Left lung (tissue), 8 donors: Measurements from ENCODE around the gene ANKZF1. TPM values are rescaled to one million over a fixed set of nuclear protein-coding genes. Genes with fewer than 3 reads are reported as not detected.

Experiments used
- polyA plus RNA-seq, 6 donors: library from polyadenylated mRNA; unstranded; fragments of 120-200 nt; gene quantifications; one replicate each; pipeline ENCODE4 v1.2.1, GENCODE V29; 2013; ENCODE audit not compliant: insufficient read length in 6 of 6
- total RNA-seq, 2 donors: library from RNA; stranded (reverse); fragmentation: NEBNext Ultra II Directional; extraction: Animal tissue kit (Norgen Biotek cat#: 25700); gene quantifications; one replicate each; pipeline ENCODE4 v1.2.1, GENCODE V29; 2021
- donor health status: DM: no; HTN: yes; CAD: no.
- donor health status: DM: no; HTN: no; CAD: no.

ANKZF1 gene
- total and polyA plus RNA-seq, 8 donors, result 34.5 to 85.5 (median 76.4) TPM

Other genes with a start within 250 kb of the ANKZF1 start
- not detected for gene FEV, start 244.6 kb upstream of the ANKZF1 start, total RNA-seq
- gene FEV, start 244.6 kb upstream of the ANKZF1 start, polyA plus RNA-seq, result not detected
- not detected for gene CRYBA2, start 236.4 kb upstream of the ANKZF1 start, total RNA-seq
- gene CRYBA2, start 236.4 kb upstream of the ANKZF1 start, polyA plus RNA-seq, result under 1 TPM in 1 of 6 donors, not detected in 5; 0.22 TPM
- 1 to 10 TPM in 1 of 2 donors, not detected in 1; 4.3 TPM for gene CFAP65, start 188.3 kb upstream of the ANKZF1 start, total RNA-seq
- gene CFAP65, start 188.3 kb upstream of the ANKZF1 start, polyA plus RNA-seq, result 1 to 10 TPM in 5 of 6 donors, under 1 TPM in 1; 0.83 to 4.3 (median 2.9) TPM
- 1 to 10 TPM; 1.0 to 1.7 TPM for gene IHH, start 168.9 kb upstream of the ANKZF1 start, total RNA-seq
- 1 to 10 TPM; 1.7 to 3.7 (median 2.1) TPM for gene IHH, start 168.9 kb upstream of the ANKZF1 start, polyA plus RNA-seq
- 10 to 100 TPM; 14.0 to 16.4 TPM for gene NHEJ1, start 69.0 kb upstream of the ANKZF1 start, total RNA-seq
- 10 to 100 TPM; 16.3 to 20.9 (median 18.8) TPM for gene NHEJ1, start 69.0 kb upstream of the ANKZF1 start, polyA plus RNA-seq
- gene SLC23A3, start 59.8 kb upstream of the ANKZF1 start, total RNA-seq, result 1 to 10 TPM; 3.8 to 4.4 TPM
- gene SLC23A3, start 59.8 kb upstream of the ANKZF1 start, polyA plus RNA-seq, result 1 to 10 TPM; 2.6 to 5.5 (median 4.3) TPM
- gene CNPPD1, start 52.9 kb upstream of the ANKZF1 start, total RNA-seq, result 10 to 100 TPM; 59.0 to 68.2 TPM
- gene CNPPD1, start 52.9 kb upstream of the ANKZF1 start, polyA plus RNA-seq, result 10 to 100 TPM; 34.6 to 42.7 (median 40.7) TPM
- gene RETREG2, start 51.5 kb upstream of the ANKZF1 start, total RNA-seq, result 10 to 100 TPM; 84.6 to 85.4 TPM
- 10 to 100 TPM; 75.0 to 86.6 (median 81.7) TPM for gene RETREG2, start 51.5 kb upstream of the ANKZF1 start, polyA plus RNA-seq
- 10 to 100 TPM; 28.5 to 40.8 TPM for gene ZFAND2B, start 23.0 kb upstream of the ANKZF1 start, total RNA-seq
- 10 to 100 TPM; 26.3 to 41.8 (median 36.0) TPM for gene ZFAND2B, start 23.0 kb upstream of the ANKZF1 start, polyA plus RNA-seq
- 10 to 100 TPM; 24.3 to 45.3 TPM for gene ABCB6, start 10.8 kb upstream of the ANKZF1 start, total RNA-seq
- 10 to 100 TPM; 23.2 to 45.3 (median 30.1) TPM for gene ABCB6, start 10.8 kb upstream of the ANKZF1 start, polyA plus RNA-seq
- gene ATG9A, start 170 bp upstream of the ANKZF1 start, total RNA-seq, result 10 to 100 TPM; 53.6 to 58.9 TPM
- gene ATG9A, start 170 bp upstream of the ANKZF1 start, polyA plus RNA-seq, result 10 to 100 TPM; 43.1 to 52.6 (median 47.0) TPM
- gene GLB1L, start 15.6 kb downstream of the ANKZF1 start, total RNA-seq, result 10 to 100 TPM in 1 of 2 donors, 1 to 10 TPM in 1; 9.9 to 11.9 TPM
- gene GLB1L, start 15.6 kb downstream of the ANKZF1 start, polyA plus RNA-seq, result 10 to 100 TPM; 14.6 to 17.9 (median 16.6) TPM
- gene STK16, start 15.7 kb downstream of the ANKZF1 start, total RNA-seq, result 10 to 100 TPM; 23.9 to 26.3 TPM
- 10 to 100 TPM; 30.9 to 35.6 (median 33.2) TPM for gene STK16, start 15.7 kb downstream of the ANKZF1 start, polyA plus RNA-seq
- 1 to 10 TPM in 1 of 2 donors, not detected in 1; 3.0 TPM for gene TUBA4B, start 23.4 kb downstream of the ANKZF1 start, total RNA-seq
- 1 to 10 TPM in 5 of 6 donors, under 1 TPM in 1; 0.50 to 6.0 (median 3.7) TPM for gene TUBA4B, start 23.4 kb downstream of the ANKZF1 start, polyA plus RNA-seq
- 10 to 100 TPM; 65.0 to 84.0 TPM for gene TUBA4A, start 24.1 kb downstream of the ANKZF1 start, total RNA-seq
- 10 to 100 TPM; 24.1 to 41.4 (median 36.2) TPM for gene TUBA4A, start 24.1 kb downstream of the ANKZF1 start, polyA plus RNA-seq
- gene DNAJB2, start 49.6 kb downstream of the ANKZF1 start, total RNA-seq, result 10 to 100 TPM; 54.2 to 97.4 TPM
- 10 to 100 TPM; 58.7 to 74.8 (median 63.7) TPM for gene DNAJB2, start 49.6 kb downstream of the ANKZF1 start, polyA plus RNA-seq
- 1 to 10 TPM in 1 of 2 donors, not detected in 1; 1.4 TPM for gene PTPRN, start 79.6 kb downstream of the ANKZF1 start, total RNA-seq
- gene PTPRN, start 79.6 kb downstream of the ANKZF1 start, polyA plus RNA-seq, result 1 to 10 TPM in 1 of 6 donors, under 1 TPM in 5; 0.17 to 1.1 (median 0.79) TPM
- gene RESP18, start 102.9 kb downstream of the ANKZF1 start, total RNA-seq, result not detected
- gene RESP18, start 102.9 kb downstream of the ANKZF1 start, polyA plus RNA-seq, result not detected
- 10 to 100 TPM; 41.6 to 62.9 TPM for gene DNPEP, start 158.1 kb downstream of the ANKZF1 start, total RNA-seq
- gene DNPEP, start 158.1 kb downstream of the ANKZF1 start, polyA plus RNA-seq, result 10 to 100 TPM; 60.6 to 86.4 (median 72.9) TPM
- 100 to 1,000 TPM in 1 of 2 donors, 10 to 100 TPM in 1; 32.0 to 101 TPM for gene DES, start 188.6 kb downstream of the ANKZF1 start, total RNA-seq
- gene DES, start 188.6 kb downstream of the ANKZF1 start, polyA plus RNA-seq, result 10 to 100 TPM in 5 of 6 donors, 1 to 10 TPM in 1; 8.7 to 31.3 (median 23.8) TPM
- gene SPEG, start 205.0 kb downstream of the ANKZF1 start, total RNA-seq, result 10 to 100 TPM in 1 of 2 donors, 1 to 10 TPM in 1; 7.3 to 11.7 TPM
- gene SPEG, start 205.0 kb downstream of the ANKZF1 start, polyA plus RNA-seq, result 10 to 100 TPM; 21.5 to 34.2 (median 29.1) TPM